Stimulated activated CD8-positive, alpha-beta memory T cell treated with anti-CD3 and anti-CD28 coated beads, Interleukin-2, amount 100 ng/mL, for 48 hours (primary cell): Measurements from ENCODE around the gene VPS8.

Experiments
- DNase-seq, 2 donors: peaks; one replicate each; pipeline ENCODE4 v3.0.0-alpha.2; 2020; ENCODE audit warnings: low read depth in 2 of 2

The VPS8 gene

GRCh38 chr3:185052631-185053030, 240.7 kb downstream of the VPS8 start:
- no peak for DNase-seq

- DNase-seq: no peak
Measured at GRCh38 chr3:185056908-185057307, 244.9 kb downstream of the VPS8 start.

- no peak for DNase-seq
Measured at GRCh38 chr3:185057829-185058228, 245.9 kb downstream of the VPS8 start.

GRCh38 chr3:185058796-185059195, 246.8 kb downstream of the VPS8 start:
- DNase-seq: no peak

GRCh38 chr3:185059766-185060165, 247.8 kb downstream of the VPS8 start:
- DNase-seq: no peak

- DNase-seq: no peak
Measured at GRCh38 chr3:185060655-185061054, 248.7 kb downstream of the VPS8 start.

- no peak for DNase-seq
Measured at GRCh38 chr3:185062191-185062590, 250.2 kb downstream of the VPS8 start.

GRCh38 chr3:185063431-185063830, 251.5 kb downstream of the VPS8 start:
- no peak for DNase-seq

- no peak for DNase-seq
Measured at GRCh38 chr3:185065059-185065458, 253.1 kb downstream of the VPS8 start.

- no peak for DNase-seq
Measured at GRCh38 chr3:185066251-185066650, 254.3 kb downstream of the VPS8 start.

GRCh38 chr3:185067173-185067572, 255.2 kb downstream of the VPS8 start:
- DNase-seq: no peak

GRCh38 chr3:185069037-185070030, 257.4 kb downstream of the VPS8 start:
- no peak for DNase-seq

- DNase-seq: no peak
Measured at GRCh38 chr3:185070491-185071286, 258.7 kb downstream of the VPS8 start.

- DNase-seq: no peak
Measured at GRCh38 chr3:185071287-185071800, 259.4 kb downstream of the VPS8 start.

GRCh38 chr3:185075547-185075946, 263.6 kb downstream of the VPS8 start:
- no peak for DNase-seq

- DNase-seq: no peak
Measured at GRCh38 chr3:185076219-185076618, 264.3 kb downstream of the VPS8 start.

- no peak for DNase-seq
Measured at GRCh38 chr3:185079625-185080024, 267.7 kb downstream of the VPS8 start.

GRCh38 chr3:185081521-185081920, 269.6 kb downstream of the VPS8 start:
- DNase-seq: no peak

- no peak for DNase-seq
Measured at GRCh38 chr3:185082149-185082548, 270.2 kb downstream of the VPS8 start.

- no peak for DNase-seq
Measured at GRCh38 chr3:185082829-185083228, 270.9 kb downstream of the VPS8 start.

GRCh38 chr3:185084402-185084801, 272.4 kb downstream of the VPS8 start:
- DNase-seq: no peak

- no peak for DNase-seq
Measured at GRCh38 chr3:185084901-185085300, 272.9 kb downstream of the VPS8 start.
